Spleen (tissue), 11 donors: Measurements from ENCODE around the gene TEX44. TPM values are rescaled to one million over a fixed set of nuclear protein-coding genes. Genes with fewer than 3 reads are reported as not detected.

Experiments
- DNase-seq: peaks from one replicate; pipeline ENCODE4 v3.0.0-alpha.2; 2020
- H3K27ac ChIP-seq, 8 donors: fragments of 200-600 bp; sonication (generic) in 7 of 8; 1 replicate in 4 of 8; 2 replicates in 4 of 8; pipeline versions ENCODE4 v1.5.0 to v1.8.0; 2016 to 2021; ENCODE audit warnings: inconsistent platforms in 4 of 8, mild to moderate bottlenecking in 4 of 8, moderate library complexity in 1 of 8
- H3K27me3 ChIP-seq, 7 donors: fragments of 200-600 bp; sonication (generic) in 6 of 7; replicated peaks in 1 of 7; 1 replicate in 4 of 7; 2 replicates in 3 of 7; pipeline versions ENCODE4 v1.5.0 to v1.8.0; 2016 to 2021; ENCODE audit warnings: inconsistent platforms in 3 of 7, mild to moderate bottlenecking in 1 of 7
- H3K36me3 ChIP-seq, 6 donors: fragments of 200-600 bp; sonication (generic) in 5 of 6; 1 replicate in 4 of 6; 2 replicates in 2 of 6; pipeline versions ENCODE4 v1.5.0 to v1.8.0; 2016 to 2021; ENCODE audit warnings: inconsistent platforms in 2 of 6
- H3K4me1 ChIP-seq, 6 donors: fragments of 200-600 bp; sonication (generic) in 5 of 6; 1 replicate in 3 of 6; 2 replicates in 3 of 6; pipeline versions ENCODE4 v1.5.0 to v1.8.0; 2016 to 2021; ENCODE audit warnings: inconsistent platforms in 3 of 6
- H3K4me3 ChIP-seq, 8 donors: fragments of 200-600 bp; sonication (generic) in 7 of 8; 1 replicate in 4 of 8; 2 replicates in 4 of 8; pipeline versions ENCODE4 v1.5.0 to v1.8.0; 2016 to 2021; ENCODE audit warnings: inconsistent platforms in 4 of 8, mild to moderate bottlenecking in 4 of 8, moderate library complexity in 2 of 8
- H3K9me3 ChIP-seq, 8 donors: fragments of 200-600 bp; sonication (generic) in 7 of 8; 1 replicate in 4 of 8; 2 replicates in 4 of 8; pipeline versions ENCODE4 v1.5.0 to v1.8.0; 2016 to 2021; ENCODE audit warnings: inconsistent platforms in 4 of 8
- POLR2A ChIP-seq, 3 donors: fragments of 450-650 bp; IDR thresholded peaks; one replicate each; pipeline ENCODE4 v1.5.1; 2017; ENCODE audit warnings: antibody characterized with exemption in 3 of 3, mild to moderate bottlenecking in 1 of 3
- POLR2AphosphoS5 ChIP-seq, 3 donors: sonication (generic); formaldehyde crosslinking; IDR thresholded peaks; one replicate each; pipeline ENCODE4 v1.5.1; 2017; ENCODE audit warnings: antibody characterized with exemption in 3 of 3
- WGBS, 5 donors: extraction: QIAGEN DNeasy Blood & Tissue Kit in 3 of 5; methylation state at CpG; one replicate each; pipeline versions ENCODE4 v1.1.5 to v1.1.7; 2013 to 2018; 5-methylcytosine and 5-hydroxymethylcytosine counted together
- intact Hi-C: fragments of 100-400 bp; cut with DNase I; formaldehyde crosslinking; loops from one replicate; pipeline ENCODE4 v1.15.0; 2023; ENCODE audit warnings: low total_unique reads
- polyA plus RNA-seq, 3 donors: library from polyadenylated mRNA; stranded (reverse); fragments of 200-250 nt; gene quantifications; one replicate each; pipeline ENCODE4 v1.2.1, GENCODE V29; 2013
- total RNA-seq, 7 donors: library from RNA; depleted of rRNA in 3 of 7; stranded (reverse); fragments of >200 nt in 3 of 7; fragmentation: NEBNext Ultra II Directional in 4 of 7; extraction: Animal tissue kit (Norgen Biotek cat#: 25700) in 4 of 7; gene quantifications; one replicate each; pipeline versions ENCODE4 v1.1.0 to v1.2.1, GENCODE V29; 2016 to 2021
- TF ChIP-seq, protein P1 (sequence below), 11 experiments: fragments of 200-600 bp in 7 of 11; fragments of 450-650 bp in 4 of 11; sonication (generic) in 4 of 11; IDR thresholded peaks in 8 of 11; conservative IDR thresholded peaks in 3 of 11; 1 replicate in 7 of 11; 2 replicates in 4 of 11; pipeline versions ENCODE4 v1.4.0 to v1.8.0; 2016 to 2021; ENCODE audit warnings: antibody characterized with exemption in 11 of 11, inconsistent platforms in 4 of 11, mild to moderate bottlenecking in 1 of 11
- donor health status: healthy with polysubstance abuse.
- donor health status: DM: no; HTN: no; CAD: no; lungs with moderate emphysema.
- donor health status: DM: no; HTN: no; CAD: no.
- donor health status: Bipolar disorder and iron deficiency.
- donor health status: healthy.
- donor health status: DM: no; HTN: no; CAD: no.
- donor health status: DM: yes; HTN: yes; CAD: no.

TEX44 gene
- total and polyA plus RNA-seq, 10 donors, result not detected

DNA sequence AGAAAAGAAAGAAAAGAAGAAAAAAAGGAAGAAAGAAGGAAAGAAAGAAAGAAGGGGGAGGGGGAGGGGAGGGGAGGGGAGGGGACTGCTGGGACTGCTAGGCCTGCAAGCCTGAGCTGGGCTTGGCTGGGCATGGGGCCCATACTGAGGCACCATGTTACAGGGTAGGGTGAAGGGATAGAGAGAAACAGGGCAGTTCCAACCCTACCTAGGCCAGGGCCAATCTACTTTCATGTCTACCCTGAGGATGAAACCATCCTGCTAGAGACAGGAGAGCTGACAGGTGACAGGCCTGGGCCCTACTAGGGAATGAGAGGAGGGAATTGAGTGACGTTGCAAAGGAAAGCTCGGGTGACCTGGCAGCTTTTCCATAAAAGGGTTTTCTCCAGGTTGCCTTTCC, 41.7 kb downstream of the TEX44 start:
- Histone ChIP-seq H3K27ac (no peak overlapping the region), H3K27me3 (no peaks in the 10 kb centered on the region), H3K4me3 (no peak overlapping the region), H3K9me3 (no peaks in the 10 kb centered on the region), H3K4me1 (peaks cover 0 to 3% (median 0%) of the 10 kb centered on the region in 6 donors), H3K36me3 (no peaks in the 10 kb centered on the region)
- no peak for DNase-seq
- 93 to 100% (median 96%) methylated on average over 2 of the region's 2 CpGs for WGBS, 5 donors
- intact Hi-C loops, result no loop called here
- TF ChIP-seq, protein P1, sequence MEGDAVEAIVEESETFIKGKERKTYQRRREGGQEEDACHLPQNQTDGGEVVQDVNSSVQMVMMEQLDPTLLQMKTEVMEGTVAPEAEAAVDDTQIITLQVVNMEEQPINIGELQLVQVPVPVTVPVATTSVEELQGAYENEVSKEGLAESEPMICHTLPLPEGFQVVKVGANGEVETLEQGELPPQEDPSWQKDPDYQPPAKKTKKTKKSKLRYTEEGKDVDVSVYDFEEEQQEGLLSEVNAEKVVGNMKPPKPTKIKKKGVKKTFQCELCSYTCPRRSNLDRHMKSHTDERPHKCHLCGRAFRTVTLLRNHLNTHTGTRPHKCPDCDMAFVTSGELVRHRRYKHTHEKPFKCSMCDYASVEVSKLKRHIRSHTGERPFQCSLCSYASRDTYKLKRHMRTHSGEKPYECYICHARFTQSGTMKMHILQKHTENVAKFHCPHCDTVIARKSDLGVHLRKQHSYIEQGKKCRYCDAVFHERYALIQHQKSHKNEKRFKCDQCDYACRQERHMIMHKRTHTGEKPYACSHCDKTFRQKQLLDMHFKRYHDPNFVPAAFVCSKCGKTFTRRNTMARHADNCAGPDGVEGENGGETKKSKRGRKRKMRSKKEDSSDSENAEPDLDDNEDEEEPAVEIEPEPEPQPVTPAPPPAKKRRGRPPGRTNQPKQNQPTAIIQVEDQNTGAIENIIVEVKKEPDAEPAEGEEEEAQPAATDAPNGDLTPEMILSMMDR (IDR thresholded peaks at IDR 0.05 in 8 of 11, conservative IDR thresholded peaks at IDR 0.05 in 3 of 11), result no peak
- TF ChIP-seq POLR2A (IDR thresholded peaks at IDR 0.05), result no peak

DNA sequence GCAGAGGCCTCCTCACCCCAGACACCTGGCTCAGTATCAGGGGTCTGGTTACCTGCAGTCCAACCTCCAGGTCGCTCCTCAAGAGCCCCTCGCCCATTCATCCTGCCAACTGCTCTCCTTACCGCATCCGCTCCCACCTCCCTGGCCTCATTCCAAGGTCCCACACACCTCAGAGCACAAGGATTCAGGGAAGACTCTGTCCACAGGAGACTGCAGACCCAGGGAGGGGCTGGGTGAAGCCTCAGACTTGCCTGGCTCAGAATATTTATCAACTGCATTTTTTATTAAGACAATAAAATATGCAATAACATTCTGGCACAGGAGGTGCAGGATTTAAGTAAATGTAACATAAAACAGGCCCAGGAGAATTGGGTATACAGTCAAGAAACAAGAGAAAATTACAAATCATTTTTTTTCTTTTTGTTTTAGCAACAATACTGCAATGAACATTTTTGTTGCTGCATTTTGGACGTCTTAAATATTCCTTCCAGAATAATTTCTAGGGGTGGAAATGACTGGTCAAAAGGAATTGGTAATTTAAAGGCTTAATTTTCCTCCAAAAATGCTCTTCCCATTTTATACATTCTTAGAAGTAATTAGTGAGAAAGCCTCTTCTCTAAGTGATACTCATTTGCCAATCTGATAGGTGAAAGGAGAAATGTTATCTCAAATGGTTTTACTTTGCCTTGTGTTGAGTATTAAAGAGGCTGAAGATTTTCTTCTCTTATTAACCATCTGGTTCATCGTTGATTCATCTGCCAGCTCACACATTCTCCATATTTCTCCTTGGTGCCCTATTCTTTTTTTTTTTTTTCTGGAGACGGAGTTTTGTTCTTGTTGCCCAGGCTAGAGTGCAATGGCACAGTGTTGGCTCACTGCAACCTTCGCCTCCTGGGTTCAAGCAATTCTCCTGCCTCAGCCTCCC, 42.5 kb downstream of the TEX44 start:
- Histone ChIP-seq H3K27ac (no peak overlapping the region), H3K27me3 (no peaks in the 10 kb centered on the region), H3K4me1 (peaks cover 0 to 3% (median under 1%) of the 10 kb centered on the region in 6 donors), H3K36me3 (no peaks in the 10 kb centered on the region), H3K9me3 (no peaks in the 10 kb centered on the region), H3K4me3 (no peak overlapping the region)
- WGBS, 5 donors, result 59 to 91% (median 81%) methylated on average over 7 to 8 of the region's 8 CpGs
- DNase-seq, result no peak
- no peak for TF ChIP-seq POLR2AphosphoS5 (IDR thresholded peaks at IDR 0.05)
- TF ChIP-seq, protein P1 (IDR thresholded peaks at IDR 0.05 in 8 of 11, conservative IDR thresholded peaks at IDR 0.05 in 3 of 11), result no peak
- TF ChIP-seq POLR2A (IDR thresholded peaks at IDR 0.05), result no peak
- intact Hi-C loops, result no loop called here

DNA sequence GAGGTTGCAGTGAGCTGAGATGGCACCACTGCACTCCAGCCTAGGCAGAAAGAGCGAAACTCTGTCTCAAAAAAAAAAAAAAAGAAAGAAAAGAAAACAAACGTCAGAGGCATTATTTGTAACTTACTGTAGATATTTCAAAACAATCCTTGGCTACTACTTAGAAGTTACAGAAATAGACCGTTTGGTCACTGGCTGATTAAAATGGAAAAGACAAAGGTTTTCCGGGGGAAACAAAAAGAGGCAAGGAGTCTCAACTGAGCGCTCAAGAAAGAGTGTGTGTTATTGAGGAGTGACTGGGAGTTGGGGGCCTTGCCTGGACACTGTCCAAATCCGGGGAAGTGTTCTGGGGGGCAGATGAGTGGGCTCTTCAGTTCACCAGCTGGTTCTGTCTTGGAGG, 47.6 kb downstream of the TEX44 start:
- 61 to 75% (median 63%) methylated on average over 6 of the region's 6 CpGs for WGBS, 5 donors
- no peaks in the 10 kb centered on the region for H3K27me3 ChIP-seq
- intact Hi-C loops, result no loop called here
- peaks cover 15 to 46% (median 31%) of the 10 kb centered on the region in 6 donors for H3K4me1 ChIP-seq
- no peaks in the 10 kb centered on the region for H3K36me3 ChIP-seq
- peak overlapping the region in 6 of 8 donors; percentile 35 to 71 (median 66) for H3K27ac ChIP-seq
- no peaks in the 10 kb centered on the region for H3K9me3 ChIP-seq
- no peak for DNase-seq
- TF ChIP-seq POLR2A (IDR thresholded peaks at IDR 0.05) (no peak), POLR2AphosphoS5 (IDR thresholded peaks at IDR 0.05) (no peak)
- TF ChIP-seq, protein P1 (IDR thresholded peaks at IDR 0.05 in 8 of 11, conservative IDR thresholded peaks at IDR 0.05 in 3 of 11), result no peak
- no peak overlapping the region for H3K4me3 ChIP-seq

- intact Hi-C loops, result no loop called here
- no peaks in the 10 kb centered on the region for H3K9me3 ChIP-seq
- H3K27me3 ChIP-seq, result no peaks in the 10 kb centered on the region
- no peak for DNase-seq
- H3K27ac ChIP-seq, result peak overlapping the region in 6 of 8 donors; percentile 35 to 71 (median 66)
- no peaks in the 10 kb centered on the region for H3K36me3 ChIP-seq
- TF ChIP-seq, protein P1 (IDR thresholded peaks at IDR 0.05 in 8 of 11, conservative IDR thresholded peaks at IDR 0.05 in 3 of 11), result no peak
- TF ChIP-seq POLR2AphosphoS5 (IDR thresholded peaks at IDR 0.05) (peak in 2 of 3 donors; percentile 14 to 45), POLR2A (IDR thresholded peaks at IDR 0.05) (no peak)
- WGBS, 5 donors, result 35 to 70% (median 48%) methylated on average over 11 of the region's 11 CpGs
- peaks cover 15 to 48% (median 31%) of the 10 kb centered on the region in 6 donors for H3K4me1 ChIP-seq
- no peak overlapping the region for H3K4me3 ChIP-seq
Observed at GRCh38 chr2:231640641-231641111, 48.0 kb downstream of the TEX44 start.
